ENCODE results near the gene ATP1B3.

DNA sequence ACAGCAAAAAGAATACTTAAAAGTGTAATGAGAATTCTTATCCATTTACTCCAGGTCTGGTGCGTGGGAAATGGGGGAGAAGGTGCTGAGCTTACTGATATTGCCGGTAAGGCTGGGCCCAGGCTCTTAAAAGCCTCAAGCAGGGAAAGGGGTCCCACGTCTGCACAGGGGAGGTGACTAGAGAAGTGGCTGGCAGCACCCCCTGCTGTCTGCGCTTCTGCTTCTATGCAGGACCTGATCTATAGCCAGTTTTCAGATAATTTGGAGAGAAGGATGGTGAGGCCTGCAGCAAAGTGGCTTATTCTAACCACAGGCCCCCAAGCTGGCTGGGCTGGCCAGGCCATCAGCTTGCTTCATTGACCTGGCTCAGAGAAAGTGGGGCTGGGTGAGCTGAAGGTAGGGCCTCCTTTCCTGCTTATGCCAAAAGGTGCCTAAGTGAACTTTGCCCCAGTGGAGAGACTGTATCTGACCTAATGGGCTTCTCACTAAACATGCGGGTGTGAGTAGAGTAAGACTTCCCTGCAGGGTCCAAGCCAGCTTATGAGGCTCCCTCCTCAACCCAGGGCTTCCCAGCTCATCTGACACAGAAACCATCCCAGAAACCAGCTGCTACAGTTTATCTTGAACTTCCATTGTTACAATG, 30.9 kb upstream of the ATP1B3 start:
- TF ChIP-seq, protein P1, sequence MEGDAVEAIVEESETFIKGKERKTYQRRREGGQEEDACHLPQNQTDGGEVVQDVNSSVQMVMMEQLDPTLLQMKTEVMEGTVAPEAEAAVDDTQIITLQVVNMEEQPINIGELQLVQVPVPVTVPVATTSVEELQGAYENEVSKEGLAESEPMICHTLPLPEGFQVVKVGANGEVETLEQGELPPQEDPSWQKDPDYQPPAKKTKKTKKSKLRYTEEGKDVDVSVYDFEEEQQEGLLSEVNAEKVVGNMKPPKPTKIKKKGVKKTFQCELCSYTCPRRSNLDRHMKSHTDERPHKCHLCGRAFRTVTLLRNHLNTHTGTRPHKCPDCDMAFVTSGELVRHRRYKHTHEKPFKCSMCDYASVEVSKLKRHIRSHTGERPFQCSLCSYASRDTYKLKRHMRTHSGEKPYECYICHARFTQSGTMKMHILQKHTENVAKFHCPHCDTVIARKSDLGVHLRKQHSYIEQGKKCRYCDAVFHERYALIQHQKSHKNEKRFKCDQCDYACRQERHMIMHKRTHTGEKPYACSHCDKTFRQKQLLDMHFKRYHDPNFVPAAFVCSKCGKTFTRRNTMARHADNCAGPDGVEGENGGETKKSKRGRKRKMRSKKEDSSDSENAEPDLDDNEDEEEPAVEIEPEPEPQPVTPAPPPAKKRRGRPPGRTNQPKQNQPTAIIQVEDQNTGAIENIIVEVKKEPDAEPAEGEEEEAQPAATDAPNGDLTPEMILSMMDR (IDR thresholded peaks at IDR 0.05; ENCODE audit: low read length): no peak
- no peak for TF ChIP-seq EZH2 (optimal IDR thresholded peaks at IDR 0.05; ENCODE audit: low read depth, low read length)
